Nephron progenitor cell (in vitro differentiated cells): Measurements from ENCODE around the gene TTC27.

Experiments
- DNase-seq: peaks from one replicate; pipeline ENCODE4 v3.0.0; 2021
- H3K27ac Mint-ChIP-seq: 2 replicates; pipeline ENCODE4 v1.8.0; 2021; ENCODE audit warnings: mild to moderate bottlenecking, moderate library complexity, mixed read lengths
- H3K27me3 Mint-ChIP-seq: 2 replicates; pipeline ENCODE4 v1.8.0; 2021; ENCODE audit warnings: mild to moderate bottlenecking, low read depth, mixed read lengths; ENCODE audit not compliant: poor library complexity
- H3K36me3 Mint-ChIP-seq: 2 replicates; pipeline ENCODE4 v1.8.0; 2021; ENCODE audit warnings: low read depth, mixed read lengths
- H3K4me1 Mint-ChIP-seq: 2 replicates; pipeline ENCODE4 v1.8.0; 2021; ENCODE audit warnings: mixed read lengths
- H3K4me3 Mint-ChIP-seq: 2 replicates; pipeline ENCODE4 v1.8.0; 2021; ENCODE audit warnings: mild to moderate bottlenecking, moderate library complexity, mixed read lengths
- H3K9me3 Mint-ChIP-seq: 2 replicates; pipeline ENCODE4 v1.8.0; 2021; ENCODE audit warnings: mild to moderate bottlenecking, moderate library complexity, mixed read lengths
- CTCF ChIP-seq: fragments of 200-600 bp; sonication (generic); IDR thresholded peaks from 2 replicates; pipeline ENCODE4 v1.5.0; 2021; ENCODE audit warnings: antibody characterized with exemption

Gene TTC27

GRCh38 chr2:32830196-32830595, 202.3 kb downstream of the TTC27 start:
- Mint-ChIP-seq H3K27me3 (peaks cover 3% of the 10 kb centered on the region), H3K4me1 (peaks cover 25% of the 10 kb centered on the region), H3K27ac (no peak overlapping the region), H3K36me3 (peaks cover 24% of the 10 kb centered on the region), H3K9me3 (peaks cover 41% of the 10 kb centered on the region), H3K4me3 (no peak overlapping the region)
- no peak for DNase-seq
- no peak for TF ChIP-seq CTCF

GRCh38 chr2:32832821-32833220, 205.0 kb downstream of the TTC27 start:
- peak overlapping the region; percentile 73 for H3K27ac Mint-ChIP-seq
- H3K36me3 Mint-ChIP-seq, result peaks cover 24% of the 10 kb centered on the region
- H3K9me3 Mint-ChIP-seq, result peaks cover 43% of the 10 kb centered on the region
- TF ChIP-seq CTCF, result no peak
- no peak for DNase-seq
- H3K4me1 Mint-ChIP-seq, result peaks cover 45% of the 10 kb centered on the region
- peaks cover 6% of the 10 kb centered on the region for H3K27me3 Mint-ChIP-seq
- no peak overlapping the region for H3K4me3 Mint-ChIP-seq

GRCh38 chr2:32833709-32834108, 205.9 kb downstream of the TTC27 start:
- no peak overlapping the region for H3K4me3 Mint-ChIP-seq
- peaks cover 45% of the 10 kb centered on the region for H3K4me1 Mint-ChIP-seq
- H3K27me3 Mint-ChIP-seq, result peaks cover 2% of the 10 kb centered on the region
- no peak for DNase-seq
- no peak overlapping the region for H3K27ac Mint-ChIP-seq
- peaks cover 18% of the 10 kb centered on the region for H3K36me3 Mint-ChIP-seq
- peaks cover 38% of the 10 kb centered on the region for H3K9me3 Mint-ChIP-seq
- no peak for TF ChIP-seq CTCF

GRCh38 chr2:32835148-32835547, 207.3 kb downstream of the TTC27 start:
- DNase-seq, result no peak
- TF ChIP-seq CTCF, result no peak
- Mint-ChIP-seq H3K4me3 (no peak overlapping the region), H3K27ac (peak overlapping the region; percentile 6), H3K4me1 (peaks cover 48% of the 10 kb centered on the region), H3K27me3 (peaks cover 2% of the 10 kb centered on the region), H3K9me3 (peaks cover 26% of the 10 kb centered on the region), H3K36me3 (peaks cover 14% of the 10 kb centered on the region)

- TF ChIP-seq CTCF, result no peak
- H3K4me3 Mint-ChIP-seq, result no peak overlapping the region
- H3K9me3 Mint-ChIP-seq, result peaks cover 17% of the 10 kb centered on the region
- no peak for DNase-seq
- H3K4me1 Mint-ChIP-seq, result peaks cover 53% of the 10 kb centered on the region
- peaks cover 14% of the 10 kb centered on the region for H3K36me3 Mint-ChIP-seq
- H3K27ac Mint-ChIP-seq, result peak overlapping the region; percentile 55
- peaks cover 5% of the 10 kb centered on the region for H3K27me3 Mint-ChIP-seq
These were observed 209.1 kb downstream of the TTC27 start for GRCh38 chr2:32836933-32837332.

GRCh38 chr2:32838418-32838817, 210.6 kb downstream of the TTC27 start:
- H3K4me3 Mint-ChIP-seq, result no peak overlapping the region
- no peak overlapping the region for H3K27ac Mint-ChIP-seq
- peaks cover 14% of the 10 kb centered on the region for H3K36me3 Mint-ChIP-seq
- H3K27me3 Mint-ChIP-seq, result peaks cover 11% of the 10 kb centered on the region
- no peak for TF ChIP-seq CTCF
- H3K4me1 Mint-ChIP-seq, result peaks cover 41% of the 10 kb centered on the region
- no peak for DNase-seq
- H3K9me3 Mint-ChIP-seq, result peaks cover 18% of the 10 kb centered on the region
